GM21360 (cell line): ENCODE results near the gene APOC3.
"Not testable (repeated sequence)": the region's sequence is repeated elsewhere in the genome, so short reads cannot be mapped to it uniquely, and the experiment has no call there.

Source experiments
- ATAC-seq: cut with Tn5 transposase; IDR thresholded peaks from one replicate; pipeline ENCODE4 v1.9.1; 2021; ENCODE audit warnings: mild to moderate bottlenecking, moderate library complexity; ENCODE audit not compliant: unreplicated experiment

APOC3 gene

GRCh38 chr11:116801662-116802061 is 28.0 kb upstream of the APOC3 start:
- not testable (repeated sequence) for ATAC-seq

- no peak for ATAC-seq
Measured at GRCh38 chr11:116804001-116804400, 25.7 kb upstream of the APOC3 start.

GRCh38 chr11:116807601-116808261 is 22.0 kb upstream of the APOC3 start:
- ATAC-seq = no peak

GRCh38 chr11:116808262-116809175 is 21.2 kb upstream of the APOC3 start:
- ATAC-seq = no peak

- no peak for ATAC-seq
Measured at GRCh38 chr11:116811194-116811593, 18.5 kb upstream of the APOC3 start.

GRCh38 chr11:116812109-116812508 is 17.6 kb upstream of the APOC3 start:
- no peak for ATAC-seq

- ATAC-seq = no peak
Measured at GRCh38 chr11:116813170-116813569, 16.5 kb upstream of the APOC3 start.

- ATAC-seq = no peak
Measured at GRCh38 chr11:116813781-116814471, 15.8 kb upstream of the APOC3 start.

GRCh38 chr11:116814502-116814901 is 15.2 kb upstream of the APOC3 start:
- no peak for ATAC-seq

- ATAC-seq = no peak
Measured at GRCh38 chr11:116819049-116819448, 10.7 kb upstream of the APOC3 start.

GRCh38 chr11:116821050-116821918 is 8.4 kb upstream of the APOC3 start:
- no peak for ATAC-seq

- ATAC-seq = no peak
Measured at GRCh38 chr11:116822575-116822974, 7.1 kb upstream of the APOC3 start.

GRCh38 chr11:116823031-116823843 is 6.5 kb upstream of the APOC3 start, which contains the start of gene APOA4:
Gene APOA4, minus strand, starts transcription at chr11:116823304. Its CDS starts 113 bp downstream, at chr11:116823191.
- ATAC-seq = no peak

- ATAC-seq = no peak
Measured at GRCh38 chr11:116825434-116825833, 4.3 kb upstream of the APOC3 start.

- no peak for ATAC-seq
Measured at GRCh38 chr11:116825854-116826750, 3.6 kb upstream of the APOC3 start.

- ATAC-seq = no peak
Measured at GRCh38 chr11:116826751-116827431, 2.8 kb upstream of the APOC3 start.

- no peak for ATAC-seq
Measured at GRCh38 chr11:116827461-116827860, 2.2 kb upstream of the APOC3 start.
